DMS53 treated with DMSO at 0.1 percent for 48 hours (cell line): Measurements from ENCODE around the gene OR11H7.
"Not testable (repeated sequence)": the region's sequence is repeated elsewhere in the genome, so short reads cannot be mapped to it uniquely, and the experiment has no call there.

ENCODE experiments used
- DNase-seq: peaks from one replicate; lab custom pipeline; 2025; ENCODE audit not compliant: unreplicated experiment; lab: John Stamatoyannopoulos, UW

The OR11H7 gene

GRCh38 chr14:20228681-20229080 is at the start of gene OR11H7:
OR11H7 (plus strand) TSS chr14:20228981.
- no peak for DNase-seq

GRCh38 chr14:20179218-20179617 is 49.6 kb upstream of the OR11H7 start:
- DNase-seq, result no peak

- DNase-seq, result no peak
Observed at GRCh38 chr14:20179880-20180279, 48.9 kb upstream of the OR11H7 start.

- no peak for DNase-seq
Observed at GRCh38 chr14:20180486-20180885, 48.3 kb upstream of the OR11H7 start.

GRCh38 chr14:20184181-20184580 is 44.6 kb upstream of the OR11H7 start:
- no peak for DNase-seq

- DNase-seq, result no peak
Observed at GRCh38 chr14:20190596-20190995, 38.2 kb upstream of the OR11H7 start, which contains the start of gene OR11G2. OR11G2 (plus strand) TSS chr14:20190896; CDS start chr14:20197438, 6,542 bp downstream.

DNA sequence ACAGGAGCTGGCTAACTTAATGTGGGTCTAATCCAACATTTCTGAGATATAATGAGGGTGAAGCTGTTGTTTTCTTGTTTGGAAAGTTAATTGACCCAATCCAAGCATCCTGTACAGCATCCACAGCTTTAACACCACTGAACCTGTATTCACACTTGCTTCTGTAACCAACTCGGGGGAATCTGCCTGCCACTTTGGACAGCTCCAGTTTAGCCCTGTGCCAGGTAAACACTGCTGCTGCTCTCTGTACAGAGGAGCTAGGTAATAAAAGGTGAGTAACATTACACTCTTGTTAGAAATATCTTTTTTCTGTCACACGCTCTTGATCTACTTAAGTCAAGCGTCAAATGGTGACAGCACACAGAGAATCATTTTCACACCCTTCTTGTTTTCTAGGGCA is 37.4 kb upstream of the OR11H7 start:
- no peak for DNase-seq

DNA sequence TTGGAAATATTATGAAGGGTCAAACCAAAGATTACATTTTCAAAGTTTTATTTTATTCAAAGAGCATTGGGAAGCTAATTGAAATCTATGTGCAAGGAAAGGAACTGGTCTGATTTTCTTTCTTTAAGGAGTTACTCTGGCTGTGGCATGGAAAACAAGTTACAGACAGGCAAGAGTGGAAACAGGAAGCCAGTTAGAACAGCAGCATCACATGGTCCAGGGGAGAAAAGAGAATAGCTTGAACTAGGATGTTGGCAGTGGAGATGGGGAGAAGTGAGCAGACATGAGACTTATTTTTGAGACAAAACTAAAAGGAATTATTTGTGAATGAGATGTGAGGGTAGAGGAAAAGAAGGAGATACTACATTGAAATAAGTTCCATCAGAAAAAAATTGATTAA is 34.7 kb upstream of the OR11H7 start:
- DNase-seq, result no peak

- not testable (repeated sequence) for DNase-seq
Observed at GRCh38 chr14:20195170-20195569, 33.6 kb upstream of the OR11H7 start.

GRCh38 chr14:20195911-20196310 is 32.9 kb upstream of the OR11H7 start:
- DNase-seq, result no peak

- no peak for DNase-seq
Observed at GRCh38 chr14:20197459-20197858, 31.3 kb upstream of the OR11H7 start.

GRCh38 chr14:20198991-20199390 is 29.8 kb upstream of the OR11H7 start:
- DNase-seq, result no peak

- DNase-seq, result no peak
Observed at GRCh38 chr14:20204721-20205120, 24.1 kb upstream of the OR11H7 start.

- DNase-seq, result no peak
Observed at GRCh38 chr14:20209595-20209994, 19.2 kb upstream of the OR11H7 start.

- not testable (repeated sequence) for DNase-seq
Observed at GRCh38 chr14:20212406-20212805, 16.4 kb upstream of the OR11H7 start.

GRCh38 chr14:20215196-20215595 is 13.6 kb upstream of the OR11H7 start:
- no peak for DNase-seq

DNA sequence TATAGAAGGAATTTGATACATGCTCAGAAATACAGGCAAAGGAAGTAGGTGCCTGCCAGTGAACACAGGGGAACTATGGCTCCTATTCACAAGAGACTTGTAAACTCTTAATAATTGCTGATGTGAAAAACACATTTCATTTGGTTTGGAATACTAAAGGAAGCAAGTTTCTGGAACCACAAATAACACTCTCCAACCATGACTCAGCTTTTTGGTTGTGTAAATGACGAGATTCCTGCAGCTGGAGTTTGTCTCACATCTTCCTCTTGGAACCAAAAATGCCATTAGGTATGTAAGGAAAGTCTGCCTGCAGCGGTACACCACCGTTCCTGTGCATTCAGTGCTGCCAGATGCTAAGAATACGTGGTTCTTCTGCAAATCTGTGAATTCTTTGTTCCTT is 9.7 kb upstream of the OR11H7 start:
- DNase-seq, result no peak

GRCh38 chr14:20223410-20223809 is 5.4 kb upstream of the OR11H7 start, which contains the start of gene OR11H6:
OR11H6 (plus strand) TSS chr14:20223710; CDS start chr14:20223710, 0 bp downstream.
- no peak for DNase-seq

GRCh38 chr14:20235415-20235814 is 6.6 kb downstream of the OR11H7 start:
- DNase-seq, result not testable (repeated sequence)

GRCh38 chr14:20247646-20248246 is 19.0 kb downstream of the OR11H7 start:
- DNase-seq, result no peak

GRCh38 chr14:20262642-20263128 is 33.9 kb downstream of the OR11H7 start:
- no peak for DNase-seq

DNA sequence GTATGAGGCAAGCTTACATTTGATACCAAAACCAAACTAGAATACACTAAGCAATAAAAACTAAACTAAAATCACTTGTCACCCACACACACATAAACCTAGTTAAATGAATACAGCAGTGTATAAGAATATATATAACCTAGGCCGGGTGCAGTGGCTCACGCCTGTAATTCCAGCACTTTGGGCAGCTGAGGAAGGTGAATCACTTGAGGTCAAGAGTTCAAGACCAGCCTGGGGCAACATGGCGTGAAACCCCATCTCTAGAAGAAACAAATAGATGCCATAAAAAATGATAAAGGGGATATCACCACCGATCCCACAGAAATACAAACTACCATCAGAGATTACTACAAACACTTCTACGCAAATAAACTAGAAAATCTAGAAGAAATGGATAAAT is 35.6 kb downstream of the OR11H7 start:
- not testable (repeated sequence) for DNase-seq

GRCh38 chr14:20274062-20274461 is 45.3 kb downstream of the OR11H7 start:
- DNase-seq, result no peak
